Esophagus muscularis mucosa (tissue), 4 donors: ENCODE measurements around the gene MAP4K4. TPM values are rescaled to one million over a fixed set of nuclear protein-coding genes. Genes with fewer than 3 reads are reported as not detected.

ENCODE experiments used
- DNase-seq: peaks from one replicate; pipeline ENCODE4 v3.0.0-alpha.2; 2017; ENCODE audit errors: extremely low spot score
- H3K27ac ChIP-seq, 4 donors: fragments of 200-600 bp; sonication (generic); replicated peaks in 1 of 4; 1 replicate in 3 of 4; 2 replicates in 1 of 4; pipeline ENCODE4 v1.5.1; 2016 to 2019; ENCODE audit warnings: mild to moderate bottlenecking in 1 of 4
- H3K27me3 ChIP-seq, 4 donors: fragments of 200-600 bp; sonication (generic); one replicate each; pipeline versions ENCODE4 v1.5.1 to v1.6.0; 2016 to 2019
- H3K36me3 ChIP-seq, 4 donors: fragments of 200-600 bp; sonication (generic); one replicate each; pipeline ENCODE4 v1.5.1; 2016 to 2019
- H3K4me1 ChIP-seq, 4 donors: fragments of 200-600 bp; sonication (generic); one replicate each; pipeline ENCODE4 v1.5.1; 2016 to 2019
- H3K4me3 ChIP-seq, 4 donors: fragments of 200-600 bp; sonication (generic); 1 replicate in 2 of 4; 2 replicates in 2 of 4; pipeline ENCODE4 v1.5.1; 2016 to 2019; ENCODE audit warnings: mild to moderate bottlenecking in 4 of 4, moderate library complexity in 1 of 4
- H3K9me3 ChIP-seq, 4 donors: fragments of 200-600 bp; sonication (generic); 1 replicate in 3 of 4; 2 replicates in 1 of 4; pipeline ENCODE4 v1.5.1; 2016 to 2019
- EP300 ChIP-seq: sonication (generic); formaldehyde crosslinking; IDR thresholded peaks from one replicate; pipeline ENCODE4 v1.6.1; 2017; ENCODE audit warnings: antibody characterized with exemption
- POLR2A ChIP-seq: fragments of 450-650 bp; IDR thresholded peaks from one replicate; pipeline ENCODE4 v1.6.1; 2017; ENCODE audit warnings: antibody characterized with exemption, moderate library complexity, mild to moderate bottlenecking, low read depth
- POLR2AphosphoS5 ChIP-seq, 2 donors: sonication (generic); formaldehyde crosslinking; IDR thresholded peaks; one replicate each; pipeline ENCODE4 v1.6.1; 2017; ENCODE audit warnings: antibody characterized with exemption in 2 of 2
- WGBS: methylation state at CpG from one replicate; pipeline ENCODE4 v1.1.5; 2018; 5-methylcytosine and 5-hydroxymethylcytosine counted together
- intact Hi-C: fragments of 100-400 bp; cut with DNase I; formaldehyde crosslinking; loops from one replicate; pipeline ENCODE4 v1.15.1; 2023
- total RNA-seq, 4 donors: library from RNA; depleted of rRNA; stranded (reverse); fragments of >200 nt; gene quantifications; one replicate each; pipeline versions ENCODE4 v1.1.0 to v1.2.1, GENCODE V29; 2016
- TF ChIP-seq, protein P1 (sequence below), 3 experiments: fragments of 200-600 bp in 2 of 3; fragments of 450-650 bp in 1 of 3; sonication (generic) in 2 of 3; IDR thresholded peaks; one replicate each; pipeline ENCODE4 v1.5.1; 2017 to 2019; ENCODE audit warnings: antibody characterized with exemption in 3 of 3, mild to moderate bottlenecking in 2 of 3, moderate library complexity in 1 of 3

Gene MAP4K4
- total RNA-seq, 4 donors from 2014 or later, result 37.8 to 59.0 (median 51.7) TPM

- H3K4me1 ChIP-seq, result peaks cover 22 to 52% (median 29%) of the 10 kb centered on the region in 4 donors
Observed at GRCh38 chr2:101718993-101719571, 21.6 kb downstream of the MAP4K4 start.

GRCh38 chr2:101720732-101721131, 23.2 kb downstream of the MAP4K4 start:
- Histone ChIP-seq H3K36me3 (no peaks in the 10 kb centered on the region), H3K27me3 (no peaks in the 10 kb centered on the region), H3K27ac (no peak overlapping the region), H3K9me3 (no peaks in the 10 kb centered on the region), H3K4me3 (no peak overlapping the region), H3K4me1 (peaks cover 32 to 59% (median 35%) of the 10 kb centered on the region in 4 donors)
- TF ChIP-seq POLR2A (no peak), EP300 (no peak), POLR2AphosphoS5 (IDR thresholded peaks at IDR 0.05) (no peak)
- TF ChIP-seq, protein P1, sequence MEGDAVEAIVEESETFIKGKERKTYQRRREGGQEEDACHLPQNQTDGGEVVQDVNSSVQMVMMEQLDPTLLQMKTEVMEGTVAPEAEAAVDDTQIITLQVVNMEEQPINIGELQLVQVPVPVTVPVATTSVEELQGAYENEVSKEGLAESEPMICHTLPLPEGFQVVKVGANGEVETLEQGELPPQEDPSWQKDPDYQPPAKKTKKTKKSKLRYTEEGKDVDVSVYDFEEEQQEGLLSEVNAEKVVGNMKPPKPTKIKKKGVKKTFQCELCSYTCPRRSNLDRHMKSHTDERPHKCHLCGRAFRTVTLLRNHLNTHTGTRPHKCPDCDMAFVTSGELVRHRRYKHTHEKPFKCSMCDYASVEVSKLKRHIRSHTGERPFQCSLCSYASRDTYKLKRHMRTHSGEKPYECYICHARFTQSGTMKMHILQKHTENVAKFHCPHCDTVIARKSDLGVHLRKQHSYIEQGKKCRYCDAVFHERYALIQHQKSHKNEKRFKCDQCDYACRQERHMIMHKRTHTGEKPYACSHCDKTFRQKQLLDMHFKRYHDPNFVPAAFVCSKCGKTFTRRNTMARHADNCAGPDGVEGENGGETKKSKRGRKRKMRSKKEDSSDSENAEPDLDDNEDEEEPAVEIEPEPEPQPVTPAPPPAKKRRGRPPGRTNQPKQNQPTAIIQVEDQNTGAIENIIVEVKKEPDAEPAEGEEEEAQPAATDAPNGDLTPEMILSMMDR (IDR thresholded peaks at IDR 0.05), result no peak
- 93% methylated on average over 1 of the region's 1 CpG for WGBS
- intact Hi-C loops, result no loop called here
- DNase-seq, result no peak

More at GRCh38 chr2:101718993-101719571, 21.6 kb downstream of the MAP4K4 start:
- no peaks in the 10 kb centered on the region for H3K9me3 ChIP-seq
- DNase-seq, result peak; percentile 81
- H3K27me3 ChIP-seq, result no peaks in the 10 kb centered on the region
- no peak overlapping the region for H3K27ac ChIP-seq
- TF ChIP-seq POLR2A, result no peak
- TF ChIP-seq EP300, result no peak
- TF ChIP-seq POLR2AphosphoS5 (IDR thresholded peaks at IDR 0.05), result no peak
- TF ChIP-seq, protein P1 (IDR thresholded peaks at IDR 0.05), result no peak
- intact Hi-C loops, result no loop called here
- H3K36me3 ChIP-seq, result no peaks in the 10 kb centered on the region
- 95% methylated on average over 1 of the region's 1 CpG for WGBS
- no peak overlapping the region for H3K4me3 ChIP-seq

DNA sequence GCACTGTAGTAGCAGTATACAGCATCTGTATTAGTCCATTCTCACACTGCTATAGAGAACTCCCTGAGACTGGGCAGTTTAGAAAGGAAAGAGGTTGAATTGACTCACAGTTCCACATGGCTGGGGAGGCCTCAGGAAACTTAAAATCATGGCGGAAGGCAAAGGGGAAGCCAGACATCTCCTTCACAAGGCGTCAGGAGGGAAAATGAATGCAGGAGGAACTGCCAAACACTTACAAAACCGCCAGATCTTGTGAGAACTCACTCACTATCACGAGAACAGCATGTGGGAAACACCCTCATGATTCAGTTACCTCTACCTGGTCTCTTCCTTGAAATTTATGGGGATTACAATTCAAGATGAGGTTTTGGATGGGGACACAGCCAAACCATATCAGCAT, 25.4 kb downstream of the MAP4K4 start:
- 79% methylated on average over 4 of the region's 4 CpGs for WGBS
- TF ChIP-seq, protein P1 (IDR thresholded peaks at IDR 0.05), result no peak
- TF ChIP-seq POLR2AphosphoS5 (IDR thresholded peaks at IDR 0.05), result no peak
- no peak for TF ChIP-seq POLR2A
- no peak for TF ChIP-seq EP300
- no peaks in the 10 kb centered on the region for H3K9me3 ChIP-seq
- H3K27me3 ChIP-seq, result no peaks in the 10 kb centered on the region
- no peak for DNase-seq
- peaks cover 34 to 53% (median 38%) of the 10 kb centered on the region in 4 donors for H3K4me1 ChIP-seq
- H3K4me3 ChIP-seq, result no peak overlapping the region
- intact Hi-C loops, result no loop called here
- H3K27ac ChIP-seq, result no peak overlapping the region
- H3K36me3 ChIP-seq, result no peaks in the 10 kb centered on the region

DNA sequence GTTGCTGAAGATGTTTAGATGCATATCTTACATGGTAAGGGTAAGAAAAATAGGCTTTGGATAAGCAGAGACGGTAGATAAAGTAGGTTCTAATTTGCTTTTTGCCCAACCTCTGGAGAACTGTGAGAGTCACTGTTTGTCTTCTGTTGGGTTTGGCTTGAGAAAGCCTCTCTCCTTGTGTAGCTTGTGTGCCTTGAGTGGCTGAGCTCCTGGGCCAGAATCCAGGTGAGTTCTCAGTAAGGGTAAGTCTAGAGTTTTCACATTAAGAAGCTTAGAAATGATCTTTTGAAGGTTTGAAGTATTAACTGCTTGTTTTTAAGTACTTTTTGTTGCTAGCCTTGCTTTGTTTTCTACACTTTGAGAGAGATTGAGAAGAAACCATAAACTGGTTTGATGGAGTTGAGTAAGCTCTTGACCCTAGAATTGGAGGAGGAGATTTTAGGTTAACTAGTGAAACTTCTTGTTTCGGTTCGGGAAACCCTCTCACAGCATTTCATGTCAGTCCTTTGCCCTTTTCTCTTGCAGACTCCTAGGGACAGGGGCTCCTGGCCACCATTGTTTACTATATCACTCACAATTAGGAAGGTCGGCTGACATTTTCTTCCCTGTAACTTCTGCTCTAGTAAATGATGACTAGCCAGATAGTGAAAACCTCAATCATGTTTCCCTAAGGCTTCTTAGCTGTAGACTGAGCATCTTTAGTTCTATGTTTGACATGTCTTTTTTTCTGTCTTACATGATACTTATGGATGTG, 26.0 kb downstream of the MAP4K4 start:
- TF ChIP-seq POLR2AphosphoS5 (IDR thresholded peaks at IDR 0.05) (no peak), EP300 (no peak), POLR2A (no peak)
- TF ChIP-seq, protein P1 (IDR thresholded peaks at IDR 0.05), result no peak
- Histone ChIP-seq H3K9me3 (no peaks in the 10 kb centered on the region), H3K27ac (no peak overlapping the region), H3K4me3 (no peak overlapping the region), H3K4me1 (peaks cover 34 to 52% (median 39%) of the 10 kb centered on the region in 4 donors), H3K27me3 (no peaks in the 10 kb centered on the region), H3K36me3 (no peaks in the 10 kb centered on the region)
- DNase-seq, result no peak
- WGBS, result 87% methylated on average over 4 of the region's 4 CpGs
- intact Hi-C loops, result no loop called here
